Activated naive CD4-positive, alpha-beta T cell (primary cell): ENCODE measurements around the gene C11orf42.

Source experiments
- DNase-seq, 4 experiments: peaks; one replicate each; lab custom pipeline; 2025; lab: John Stamatoyannopoulos, UW

C11orf42 gene

GRCh38 chr11:6258141-6258540 is 52.8 kb downstream of the C11orf42 start:
- no peak for DNase-seq

DNA sequence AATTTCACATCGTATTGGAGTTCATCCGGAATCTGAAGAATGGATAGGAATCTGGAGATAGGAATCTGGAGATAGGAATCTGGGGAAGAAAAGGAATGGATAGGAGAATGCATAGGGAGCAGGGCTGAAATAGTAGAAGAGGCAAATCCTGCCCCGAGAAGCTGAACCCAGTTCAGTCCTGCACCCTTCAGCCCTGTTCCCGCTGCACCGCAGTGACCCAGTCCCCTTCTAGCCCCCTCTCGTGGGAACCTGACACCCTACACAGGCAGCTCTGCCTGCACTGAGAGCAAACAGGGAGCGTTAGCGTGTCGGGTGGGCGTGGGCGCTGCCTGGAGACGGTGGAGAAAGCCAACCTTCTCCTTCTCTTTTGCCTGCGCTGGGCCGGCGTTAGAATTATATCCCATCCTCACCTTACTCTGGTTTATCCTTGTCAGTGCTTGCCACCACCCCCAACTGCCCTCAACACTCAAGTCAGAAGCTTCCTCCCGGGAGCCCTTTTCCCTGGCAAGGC is 53.3 kb downstream of the C11orf42 start:
- no peak for DNase-seq

DNA sequence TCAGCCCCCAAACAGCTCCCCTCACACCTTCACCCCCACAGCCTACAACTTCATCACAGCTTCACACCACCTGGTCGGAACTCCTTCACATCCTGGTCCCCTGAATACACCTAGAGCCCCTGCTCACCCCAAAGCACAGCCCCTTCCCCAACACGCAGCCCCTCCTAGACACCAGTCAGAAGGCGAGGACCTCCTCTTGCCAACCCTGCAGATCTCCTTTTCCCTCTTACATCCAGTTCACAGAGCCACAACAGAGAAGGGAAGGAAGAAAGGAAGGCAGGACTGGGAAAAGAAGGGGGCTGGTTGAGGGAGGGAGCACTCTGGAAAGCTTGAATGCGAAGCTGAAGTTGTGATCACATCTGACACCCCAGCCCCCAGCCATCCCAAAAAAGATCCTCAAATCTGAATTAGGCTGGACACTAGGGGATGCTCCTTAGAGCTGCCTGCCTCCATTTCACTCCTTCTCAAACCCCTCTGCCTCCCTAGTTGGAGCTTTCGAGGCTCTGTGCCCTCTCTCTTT is 54.9 kb downstream of the C11orf42 start:
- no peak for DNase-seq
